Transverse colon (tissue), 4 donors: ENCODE data around the gene TMA7B. TPM values are rescaled to one million over a fixed set of nuclear protein-coding genes. Genes with fewer than 3 reads are reported as not detected.

Experiments
- DNase-seq: peaks from one replicate; pipeline ENCODE4 v3.0.0-alpha.2; 2019
- H3K27ac ChIP-seq, 4 donors: fragments of 200-600 bp; sonication (generic); 2 replicates each; pipeline ENCODE4 v1.5.1; 2016 to 2018; ENCODE audit warnings: inconsistent platforms in 4 of 4
- H3K27me3 ChIP-seq: fragments of 200-600 bp; sonication (generic); 2 replicates; pipeline ENCODE4 v1.5.1; 2017; ENCODE audit warnings: inconsistent platforms
- H3K36me3 ChIP-seq, 4 donors: fragments of 200-600 bp; sonication (generic); 2 replicates each; pipeline ENCODE4 v1.5.1; 2017 to 2019; ENCODE audit warnings: inconsistent platforms in 4 of 4
- H3K4me1 ChIP-seq, 4 donors: fragments of 200-600 bp; sonication (generic); 2 replicates each; pipeline ENCODE4 v1.5.1; 2017 to 2020; ENCODE audit warnings: inconsistent platforms in 4 of 4
- H3K4me3 ChIP-seq, 4 donors: fragments of 200-600 bp; sonication (generic); 1 replicate in 1 of 4; 2 replicates in 3 of 4; pipeline versions ENCODE4 v1.5.1 to v1.6.1; 2017 to 2019; ENCODE audit warnings: inconsistent platforms in 4 of 4
- H3K9me3 ChIP-seq, 2 donors: fragments of 200-600 bp; sonication (generic); 2 replicates each; pipeline ENCODE4 v1.5.1; 2017 to 2019; ENCODE audit warnings: inconsistent platforms in 2 of 2
- EP300 ChIP-seq: sonication (generic); formaldehyde crosslinking; IDR thresholded peaks from one replicate; pipeline ENCODE4 v1.6.1; 2017; ENCODE audit warnings: antibody characterized with exemption, low read depth
- POLR2A ChIP-seq: fragments of 450-650 bp; IDR thresholded peaks from one replicate; pipeline ENCODE4 v1.6.1; 2016; ENCODE audit warnings: antibody characterized with exemption, mild to moderate bottlenecking, moderate library complexity
- POLR2AphosphoS5 ChIP-seq, 3 donors: sonication (generic); formaldehyde crosslinking; IDR thresholded peaks; one replicate each; pipeline ENCODE4 v1.6.1; 2016; ENCODE audit warnings: antibody characterized with exemption in 3 of 3
- WGBS, 2 donors: methylation state at CpG; one replicate each; pipeline ENCODE4 v1.1.5; 2018; ENCODE audit warnings: low coverage in 1 of 2; 5-methylcytosine and 5-hydroxymethylcytosine counted together
- in situ Hi-C, 4 donors: fragments of 200-750 bp; cut with MboI; loops; one replicate each; pipeline versions ENCODE4 v1.15.0 to v1.15.1; 2017; ENCODE audit warnings: low sequenced_read_pairs in 3 of 4, low pct_ligation_motif_present in 1 of 4, low pct_unique_long_range_greater_than_20kb in 1 of 4
- intact Hi-C: fragments of 100-400 bp; cut with DNase I; formaldehyde crosslinking; loops from one replicate; pipeline ENCODE4 v1.15.1; 2023; ENCODE audit warnings: low total_unique reads
- total RNA-seq, 4 donors: library from RNA; depleted of rRNA; stranded (reverse); fragments of >200 nt; gene quantifications; one replicate each; pipeline ENCODE4 v1.1.0, GENCODE V29; 2016
- TF ChIP-seq, protein P1 (sequence below), 5 experiments: fragments of 200-600 bp in 3 of 5; fragments of 450-650 bp in 2 of 5; sonication (generic) in 3 of 5; IDR thresholded peaks; 1 replicate in 2 of 5; 2 replicates in 3 of 5; pipeline ENCODE4 v1.5.1; 2016 to 2017; ENCODE audit warnings: antibody characterized with exemption in 5 of 5, inconsistent platforms in 3 of 5, mild to moderate bottlenecking in 2 of 5, moderate library complexity in 1 of 5

TMA7B gene
- total RNA-seq, 4 donors from 2014 or later, result 0.80 TPM; not detected in 3

DNA sequence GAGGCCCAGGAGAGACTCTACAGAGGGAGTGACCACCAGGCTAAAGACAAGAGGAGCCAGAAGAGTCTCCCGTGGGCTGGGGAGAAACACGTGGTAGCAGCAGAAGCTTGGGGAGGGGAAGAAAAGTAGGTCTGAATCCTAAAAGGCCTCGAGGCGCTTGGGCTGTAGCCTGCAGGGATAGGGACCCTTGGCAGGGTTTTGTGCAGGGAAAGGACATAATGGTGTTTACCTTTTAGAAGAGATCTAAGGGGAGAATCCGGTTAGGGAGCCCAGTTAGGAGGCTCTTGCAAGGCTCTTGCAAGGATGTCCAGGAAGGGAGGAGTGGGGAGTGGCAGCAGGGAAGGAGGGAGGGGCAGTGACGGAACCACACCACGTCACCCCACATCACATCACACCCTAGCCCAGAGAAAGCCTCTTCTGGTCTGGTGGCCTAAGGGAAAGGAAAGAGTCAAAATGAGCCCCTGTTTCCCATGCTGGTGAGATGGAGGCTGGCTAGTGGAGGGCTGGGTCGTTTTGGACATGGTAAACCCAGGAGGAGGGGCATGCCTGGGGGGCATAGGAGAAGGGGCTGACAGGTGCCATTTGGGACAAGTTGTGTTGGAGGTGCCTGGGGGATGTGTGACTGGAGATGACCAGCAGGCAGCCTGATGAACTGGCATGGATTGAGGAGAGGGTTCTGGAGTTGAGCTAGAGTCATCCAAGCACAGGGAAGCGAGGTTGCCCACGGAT, 28.4 kb downstream of the TMA7B start:
- Histone ChIP-seq H3K9me3 (no peaks in the 10 kb centered on the region), H3K27ac (no peak overlapping the region), H3K4me1 (peaks cover 0 to 14% (median 2%) of the 10 kb centered on the region in 4 donors), H3K36me3 (no peaks in the 10 kb centered on the region), H3K4me3 (no peak overlapping the region), H3K27me3 (peaks cover 10% of the 10 kb centered on the region)
- DNase-seq, result no peak
- intact Hi-C loops, result no loop called here
- in situ Hi-C loops, result no loop called here
- 56 to 72% methylated on average over 3 to 10 of the region's 10 CpGs for WGBS, 2 donors
- TF ChIP-seq, protein P1, sequence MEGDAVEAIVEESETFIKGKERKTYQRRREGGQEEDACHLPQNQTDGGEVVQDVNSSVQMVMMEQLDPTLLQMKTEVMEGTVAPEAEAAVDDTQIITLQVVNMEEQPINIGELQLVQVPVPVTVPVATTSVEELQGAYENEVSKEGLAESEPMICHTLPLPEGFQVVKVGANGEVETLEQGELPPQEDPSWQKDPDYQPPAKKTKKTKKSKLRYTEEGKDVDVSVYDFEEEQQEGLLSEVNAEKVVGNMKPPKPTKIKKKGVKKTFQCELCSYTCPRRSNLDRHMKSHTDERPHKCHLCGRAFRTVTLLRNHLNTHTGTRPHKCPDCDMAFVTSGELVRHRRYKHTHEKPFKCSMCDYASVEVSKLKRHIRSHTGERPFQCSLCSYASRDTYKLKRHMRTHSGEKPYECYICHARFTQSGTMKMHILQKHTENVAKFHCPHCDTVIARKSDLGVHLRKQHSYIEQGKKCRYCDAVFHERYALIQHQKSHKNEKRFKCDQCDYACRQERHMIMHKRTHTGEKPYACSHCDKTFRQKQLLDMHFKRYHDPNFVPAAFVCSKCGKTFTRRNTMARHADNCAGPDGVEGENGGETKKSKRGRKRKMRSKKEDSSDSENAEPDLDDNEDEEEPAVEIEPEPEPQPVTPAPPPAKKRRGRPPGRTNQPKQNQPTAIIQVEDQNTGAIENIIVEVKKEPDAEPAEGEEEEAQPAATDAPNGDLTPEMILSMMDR (IDR thresholded peaks at IDR 0.05), result no peak
- TF ChIP-seq POLR2A (no peak), EP300 (no peak), POLR2AphosphoS5 (IDR thresholded peaks at IDR 0.05) (no peak)

DNA sequence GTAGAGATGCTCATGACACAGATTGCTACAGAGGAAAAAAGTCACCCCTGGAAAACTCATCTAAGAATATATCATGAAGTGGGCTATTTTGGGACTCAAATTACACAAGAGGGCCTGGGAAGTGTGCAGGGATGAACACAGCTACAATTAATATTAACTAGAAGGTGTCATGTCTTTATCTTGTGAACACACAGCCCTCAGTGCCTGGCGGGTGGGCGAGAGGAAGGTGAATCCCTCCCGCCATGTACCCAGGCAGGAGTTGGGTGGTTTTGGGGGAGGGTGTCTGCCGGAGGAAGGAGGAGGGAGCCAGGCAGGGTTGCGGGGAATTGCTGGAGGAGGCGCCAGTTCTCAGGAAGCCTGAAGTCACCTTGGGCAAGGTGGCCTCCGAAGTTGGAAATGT, 29.4 kb downstream of the TMA7B start:
- no peak for DNase-seq
- Histone ChIP-seq H3K4me3 (no peak overlapping the region), H3K9me3 (no peaks in the 10 kb centered on the region), H3K36me3 (no peaks in the 10 kb centered on the region), H3K27ac (no peak overlapping the region), H3K4me1 (peaks cover 0 to 19% (median 5%) of the 10 kb centered on the region in 4 donors), H3K27me3 (peaks cover 20% of the 10 kb centered on the region)
- 90 to 100% methylated on average over 2 to 7 of the region's 7 CpGs for WGBS, 2 donors
- intact Hi-C loops (no loop called here), in situ Hi-C loops (no loop called here)
- TF ChIP-seq EP300 (no peak), POLR2A (no peak), POLR2AphosphoS5 (IDR thresholded peaks at IDR 0.05) (no peak)
- TF ChIP-seq, protein P1 (IDR thresholded peaks at IDR 0.05), result no peak

DNA sequence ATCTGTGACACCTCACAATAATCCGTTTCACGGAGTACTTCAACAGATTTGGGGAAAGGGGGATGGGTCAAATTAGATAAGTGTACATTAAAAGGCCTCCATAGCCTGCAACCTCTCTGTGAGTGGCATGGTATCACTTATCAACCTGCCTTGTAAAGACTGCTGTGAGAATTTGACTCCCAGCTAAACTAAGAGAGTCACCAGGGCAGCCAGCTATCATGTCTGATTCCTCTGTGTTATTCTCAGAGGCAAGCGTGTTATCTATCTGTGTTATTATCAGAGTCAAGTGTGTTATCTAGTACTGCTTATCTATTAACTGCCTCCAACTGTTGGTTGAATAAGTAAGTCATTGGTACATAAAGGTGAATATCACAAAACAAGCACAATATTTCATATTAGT, 30.5 kb downstream of the TMA7B start:
- H3K4me3 ChIP-seq, result no peak overlapping the region
- no peaks in the 10 kb centered on the region for H3K9me3 ChIP-seq
- peaks cover 0 to 17% (median 3%) of the 10 kb centered on the region in 4 donors for H3K4me1 ChIP-seq
- no peak overlapping the region for H3K27ac ChIP-seq
- no peaks in the 10 kb centered on the region for H3K36me3 ChIP-seq
- no peak for DNase-seq
- 78 to 79% methylated on average over 1 to 3 of the region's 3 CpGs for WGBS, 2 donors
- intact Hi-C loops (no loop called here), in situ Hi-C loops (no loop called here)
- TF ChIP-seq, protein P1 (IDR thresholded peaks at IDR 0.05), result no peak
- TF ChIP-seq POLR2AphosphoS5 (IDR thresholded peaks at IDR 0.05), result no peak
- no peak for TF ChIP-seq EP300
- TF ChIP-seq POLR2A, result no peak
- H3K27me3 ChIP-seq, result peaks cover 29% of the 10 kb centered on the region

DNA sequence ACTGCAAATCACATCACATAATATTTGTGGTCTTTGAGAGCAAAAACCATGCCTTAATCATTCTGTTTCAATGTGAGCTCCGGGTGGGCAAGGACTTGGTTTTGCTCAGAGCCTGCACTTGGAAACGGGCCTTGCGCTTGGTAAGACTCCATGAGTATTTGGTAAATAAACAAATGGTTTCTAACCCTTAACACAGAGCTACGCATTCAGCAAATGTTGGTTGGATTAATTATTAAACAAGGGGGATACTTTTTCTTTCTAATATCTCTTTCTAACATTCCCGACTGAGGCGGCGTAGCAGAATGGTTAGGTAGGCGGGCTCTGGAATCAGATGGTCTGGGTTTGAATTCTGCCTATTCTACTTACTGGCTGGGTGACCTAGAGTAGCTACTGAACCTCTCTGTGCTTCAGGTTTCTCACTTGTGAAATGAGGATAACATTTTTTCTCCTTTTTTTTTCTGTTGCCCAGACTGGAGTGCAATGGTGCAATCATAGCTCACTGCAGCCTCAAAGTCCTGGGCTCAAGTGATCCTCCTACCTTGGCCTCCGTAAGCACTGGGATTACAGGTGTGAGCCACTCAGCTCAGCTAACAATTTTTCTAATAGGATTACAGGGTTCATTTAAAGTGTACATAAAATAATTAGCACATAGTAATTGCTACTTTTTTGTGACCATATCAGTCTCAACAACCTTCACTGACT, 31.1 kb downstream of the TMA7B start:
- TF ChIP-seq POLR2AphosphoS5 (IDR thresholded peaks at IDR 0.05) (no peak), EP300 (no peak), POLR2A (no peak)
- TF ChIP-seq, protein P1 (IDR thresholded peaks at IDR 0.05), result no peak
- Histone ChIP-seq H3K4me3 (no peak overlapping the region), H3K27me3 (peaks cover 31% of the 10 kb centered on the region), H3K36me3 (no peaks in the 10 kb centered on the region), H3K27ac (no peak overlapping the region), H3K4me1 (peaks cover 0 to 14% (median 2%) of the 10 kb centered on the region in 4 donors), H3K9me3 (no peaks in the 10 kb centered on the region)
- DNase-seq, result no peak
- 62 to 75% methylated on average over 8 to 9 of the region's 9 CpGs for WGBS, 2 donors
- in situ Hi-C loops, result no loop called here
- intact Hi-C loops, result no loop called here
